Measurements from ENCODE around the gene RBM19.

RBM19 gene

DNA sequence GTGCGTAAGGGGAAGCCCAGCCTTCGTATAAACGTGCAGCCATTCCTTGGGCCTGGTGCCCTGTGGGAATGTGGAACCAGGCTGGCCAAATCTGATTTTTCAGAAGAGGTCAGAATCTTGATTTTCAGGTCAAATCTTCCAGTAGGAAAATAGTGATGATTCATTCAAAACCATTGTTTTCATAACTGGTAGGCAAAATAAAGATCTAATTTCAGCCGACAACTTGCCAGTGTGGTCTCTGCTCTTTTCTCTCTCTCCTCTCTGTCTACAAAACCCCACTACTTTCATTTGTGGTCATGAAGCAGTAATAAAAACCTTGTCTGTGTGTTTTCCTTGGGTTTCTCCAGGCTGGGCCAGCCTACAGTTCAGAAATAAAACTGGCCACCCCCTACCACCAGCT is 135.1 kb downstream of the RBM19 start:
- DNase-seq (ENCODE audit: low read depth in 1 of 2, low spot score in 1 of 2): no peak
- in situ Hi-C loops (cut with HindIII; ENCODE audit: low pct_unique_long_range_greater_than_20kb, low sequenced_read_pairs): no loop called here
- no peak for TF ChIP-seq JUND (IDR thresholded peaks at IDR 0.05; ENCODE audit: low read depth)

DNA sequence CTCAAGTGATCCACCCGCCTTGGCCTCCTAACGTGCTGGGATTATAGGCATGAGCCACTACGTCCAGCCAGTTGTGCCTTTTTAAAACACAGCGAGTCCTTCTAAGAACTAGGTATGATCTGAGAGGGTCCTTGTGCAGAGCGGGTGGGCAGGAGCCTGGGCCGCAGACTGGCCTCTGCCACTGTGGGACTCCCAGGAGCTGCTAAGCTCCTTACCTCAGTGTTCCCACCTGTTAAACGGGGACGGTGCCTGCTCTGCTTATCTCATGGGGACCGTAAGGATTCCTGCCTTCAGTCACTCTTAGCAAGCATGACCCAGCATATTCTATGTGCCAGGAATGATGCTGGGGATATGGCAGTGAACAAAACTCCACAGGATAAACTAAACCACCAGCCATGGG is 136.9 kb downstream of the RBM19 start:
- TF ChIP-seq JUND (IDR thresholded peaks at IDR 0.05; ENCODE audit: low read depth): no peak
- DNase-seq (ENCODE audit: low read depth in 1 of 2, low spot score in 1 of 2): no peak
- in situ Hi-C loops (cut with HindIII; ENCODE audit: low pct_unique_long_range_greater_than_20kb, low sequenced_read_pairs): no loop called here

DNA sequence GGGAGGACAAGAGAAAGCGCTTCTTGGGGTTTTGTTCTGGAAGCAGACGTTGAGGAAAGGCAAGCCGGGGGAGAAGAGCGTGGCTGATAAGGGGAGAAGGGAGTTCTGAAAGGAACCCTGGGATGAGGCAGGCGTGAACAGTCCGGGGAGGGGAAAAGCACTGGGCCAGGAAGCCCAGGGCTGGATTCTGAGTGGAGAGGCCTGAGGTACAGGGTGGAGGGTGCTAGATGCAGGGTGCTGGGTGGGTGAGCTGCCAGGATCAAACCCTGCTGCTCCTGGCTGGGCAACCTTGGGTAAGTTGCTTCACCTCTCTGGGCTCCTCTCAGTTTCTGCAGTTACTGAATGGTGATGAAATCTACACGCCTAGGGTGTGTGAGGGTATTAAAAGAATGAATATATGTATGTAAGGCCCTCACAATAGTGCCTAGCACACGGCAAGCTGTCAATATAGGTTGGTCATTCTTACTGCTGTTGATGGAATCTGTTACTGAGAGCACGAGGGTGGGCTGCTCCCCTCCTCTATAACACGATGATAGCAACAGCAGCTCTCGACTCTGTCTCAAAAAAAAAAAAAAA is 138.5 kb downstream of the RBM19 start:
- no peak for DNase-seq (ENCODE audit: low read depth in 1 of 2, low spot score in 1 of 2)
- no peak for TF ChIP-seq JUND (IDR thresholded peaks at IDR 0.05; ENCODE audit: low read depth)
- in situ Hi-C loops (cut with HindIII; ENCODE audit: low pct_unique_long_range_greater_than_20kb, low sequenced_read_pairs): no loop called here

DNA sequence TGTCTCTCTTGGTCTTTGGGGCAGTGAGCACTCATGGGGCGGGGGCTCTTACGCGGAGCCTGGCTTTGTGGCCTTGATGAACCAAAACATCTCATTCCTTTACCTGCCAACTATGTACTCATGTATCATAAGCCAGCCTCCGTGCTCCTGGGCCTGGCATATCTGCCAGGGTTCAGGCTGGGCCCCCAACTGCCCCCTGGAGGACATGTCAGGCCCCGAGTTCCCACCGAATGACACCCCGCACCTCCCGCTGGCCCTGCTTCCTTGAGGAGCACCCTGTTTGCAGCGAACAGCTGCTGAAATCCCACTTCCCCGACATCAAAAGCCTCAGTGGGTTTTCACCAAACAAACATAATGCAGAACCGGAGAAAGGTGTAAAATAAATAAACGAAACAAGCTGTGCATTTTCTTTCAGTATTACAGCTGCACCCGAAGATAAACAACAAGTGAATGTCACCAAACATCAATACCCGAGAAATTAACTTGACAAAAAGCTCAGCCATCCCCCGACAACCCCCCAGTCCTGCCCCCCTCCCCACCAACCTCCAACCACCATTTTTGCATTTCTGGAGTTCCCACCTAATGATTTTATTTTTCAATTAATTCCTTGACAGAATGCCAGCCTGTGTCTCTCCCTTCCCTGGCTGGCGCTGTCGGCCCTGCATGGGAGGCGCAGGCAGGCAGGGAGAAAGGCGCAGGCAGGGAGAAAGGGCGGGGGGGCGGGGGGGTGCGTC is 139.2 kb downstream of the RBM19 start:
- in situ Hi-C loops (cut with HindIII; ENCODE audit: low pct_unique_long_range_greater_than_20kb, low sequenced_read_pairs): no loop called here
- DNase-seq (ENCODE audit: low read depth in 1 of 2, low spot score in 1 of 2): no peak
- no peak for TF ChIP-seq JUND (IDR thresholded peaks at IDR 0.05; ENCODE audit: low read depth)

DNA sequence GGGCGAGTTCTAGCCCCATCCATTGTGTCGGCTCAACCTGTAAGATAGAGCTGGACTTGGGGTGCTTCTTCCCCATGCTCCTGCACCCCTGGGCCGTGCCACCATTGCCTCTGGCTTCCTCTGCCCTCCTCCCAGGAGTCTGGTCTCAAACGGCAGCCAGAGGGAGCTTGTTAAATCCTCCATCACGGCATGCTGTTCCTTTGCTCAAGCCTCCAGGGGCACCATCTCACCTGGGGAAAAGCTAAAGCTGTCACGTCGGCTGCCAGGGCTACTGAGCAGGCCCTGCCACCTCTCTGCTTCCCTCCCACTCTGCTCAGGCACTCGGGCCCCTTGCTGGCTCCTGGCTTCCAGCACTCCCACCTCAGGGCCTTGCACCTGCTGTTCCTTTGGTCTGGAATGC is 140.4 kb downstream of the RBM19 start:
- DNase-seq (ENCODE audit: low read depth in 1 of 2, low spot score in 1 of 2): peak; percentile 35 to 40
- no peak for TF ChIP-seq JUND (IDR thresholded peaks at IDR 0.05; ENCODE audit: low read depth)
- in situ Hi-C loops (cut with HindIII; ENCODE audit: low pct_unique_long_range_greater_than_20kb, low sequenced_read_pairs): no loop called here

DNA sequence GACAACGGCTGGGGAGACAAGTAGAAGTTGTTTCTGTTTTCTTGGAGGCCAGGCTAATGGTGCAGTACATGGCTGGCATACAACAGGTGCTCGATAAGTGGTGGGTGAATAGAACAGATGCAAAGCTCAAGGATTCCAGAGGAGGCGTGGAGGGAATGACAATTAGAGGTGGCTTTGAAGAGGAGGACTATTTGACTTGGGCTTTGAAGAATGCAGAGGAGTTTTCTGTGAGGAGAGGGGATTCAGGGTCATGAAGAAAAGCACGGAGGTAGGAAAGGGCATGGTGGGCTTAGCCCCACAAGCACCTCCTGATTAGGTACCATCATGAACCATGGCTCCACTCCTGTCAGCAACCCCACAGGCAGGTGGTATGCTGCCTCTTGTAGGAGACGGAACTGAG is 142.3 kb downstream of the RBM19 start:
- no peak for DNase-seq (ENCODE audit: low read depth in 1 of 2, low spot score in 1 of 2)
- in situ Hi-C loops (cut with HindIII; ENCODE audit: low pct_unique_long_range_greater_than_20kb, low sequenced_read_pairs): no loop called here
- no peak for TF ChIP-seq JUND (IDR thresholded peaks at IDR 0.05; ENCODE audit: low read depth)

DNA sequence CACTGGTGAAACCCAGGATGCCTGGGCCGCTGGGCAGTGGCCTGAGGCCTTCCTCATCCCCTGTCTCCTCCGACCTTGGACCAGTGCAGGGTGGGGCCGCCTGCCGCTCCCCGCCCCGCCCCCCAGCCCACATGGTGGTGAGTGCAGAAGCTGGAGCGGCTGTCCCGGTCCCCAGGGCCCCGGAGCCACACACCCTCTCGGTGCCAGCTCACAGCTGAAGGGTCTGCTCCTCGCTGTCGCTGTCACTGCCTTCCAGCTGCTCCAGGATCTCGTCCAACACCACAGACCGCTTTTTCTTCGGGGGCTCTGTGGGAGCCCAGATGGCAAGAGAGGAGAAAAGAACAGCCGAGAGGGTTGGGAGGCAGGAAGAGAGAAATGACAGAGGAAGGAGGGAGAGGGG is 143.1 kb downstream of the RBM19 start:
- in situ Hi-C loops (cut with HindIII; ENCODE audit: low pct_unique_long_range_greater_than_20kb, low sequenced_read_pairs): no loop called here
- no peak for TF ChIP-seq JUND (IDR thresholded peaks at IDR 0.05; ENCODE audit: low read depth)
- no peak for DNase-seq (ENCODE audit: low read depth in 1 of 2, low spot score in 1 of 2)

DNA sequence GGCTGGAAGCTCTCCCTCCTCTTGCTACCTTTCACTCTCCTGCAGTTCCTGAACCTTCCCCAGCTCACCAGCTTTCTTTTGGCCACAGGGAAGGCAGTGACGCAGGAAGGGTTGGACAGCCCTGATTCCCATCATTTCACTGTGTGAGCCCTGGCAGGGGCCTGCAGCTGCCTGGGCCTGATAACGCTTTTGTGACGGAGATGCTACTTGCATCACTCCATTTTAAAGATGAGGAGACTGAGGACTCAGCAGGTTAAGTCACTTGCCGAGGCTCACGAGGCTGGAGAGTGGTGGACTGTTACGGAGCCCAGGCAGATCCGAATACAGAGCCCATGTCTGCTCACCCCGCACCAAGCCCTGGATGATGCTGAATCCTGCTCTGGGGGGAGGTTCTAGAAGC is 145.3 kb downstream of the RBM19 start:
- DNase-seq (ENCODE audit: low read depth in 1 of 2, low spot score in 1 of 2): no peak
- no peak for TF ChIP-seq JUND (IDR thresholded peaks at IDR 0.05; ENCODE audit: low read depth)
- in situ Hi-C loops (cut with HindIII; ENCODE audit: low pct_unique_long_range_greater_than_20kb, low sequenced_read_pairs): no loop called here

DNA sequence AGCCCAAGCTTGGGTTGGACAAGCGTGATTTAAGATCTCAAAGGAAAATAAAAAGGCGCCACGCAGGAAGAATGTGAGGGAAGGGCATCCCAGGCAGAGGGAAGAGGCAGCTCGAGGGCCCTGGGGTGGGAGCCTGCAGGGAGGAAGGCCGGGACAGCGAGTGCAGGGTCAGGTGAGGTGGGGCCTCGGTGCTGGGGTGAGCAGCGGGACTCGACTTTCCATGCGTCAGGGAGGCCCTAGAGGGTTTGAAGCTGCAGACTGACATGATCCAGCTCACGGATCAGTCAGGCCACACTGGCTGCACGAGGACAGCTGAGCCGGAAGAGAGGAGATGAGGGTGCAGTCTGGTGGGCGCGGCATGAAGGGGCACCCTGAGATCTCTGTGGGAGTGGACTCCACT is 145.8 kb downstream of the RBM19 start:
- in situ Hi-C loops (cut with HindIII; ENCODE audit: low pct_unique_long_range_greater_than_20kb, low sequenced_read_pairs): no loop called here
- DNase-seq (ENCODE audit: low read depth in 1 of 2, low spot score in 1 of 2): no peak
- no peak for TF ChIP-seq JUND (IDR thresholded peaks at IDR 0.05; ENCODE audit: low read depth)

DNA sequence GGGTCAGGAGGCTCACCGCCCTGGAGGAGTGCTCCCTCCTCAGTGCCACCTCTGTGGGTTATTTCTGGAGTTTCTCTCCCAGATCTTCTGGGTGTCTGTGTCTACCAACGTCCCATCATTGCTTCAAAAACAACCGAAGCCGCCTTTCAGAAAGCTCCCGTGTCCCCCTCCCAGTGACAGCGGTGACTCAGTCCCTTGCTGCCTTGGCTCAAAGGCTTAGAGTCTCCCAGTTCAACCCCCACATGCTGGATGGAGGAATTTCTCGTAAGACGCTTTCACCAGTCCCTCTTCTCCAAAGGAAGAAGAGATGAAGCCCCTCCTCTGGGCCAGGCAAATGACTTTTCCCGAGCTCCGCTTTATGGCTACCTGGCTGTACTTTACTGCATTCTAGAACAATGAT is 146.6 kb downstream of the RBM19 start:
- TF ChIP-seq JUND (IDR thresholded peaks at IDR 0.05; ENCODE audit: low read depth): no peak
- no peak for DNase-seq (ENCODE audit: low read depth in 1 of 2, low spot score in 1 of 2)
- in situ Hi-C loops (cut with HindIII; ENCODE audit: low pct_unique_long_range_greater_than_20kb, low sequenced_read_pairs): no loop called here

DNA sequence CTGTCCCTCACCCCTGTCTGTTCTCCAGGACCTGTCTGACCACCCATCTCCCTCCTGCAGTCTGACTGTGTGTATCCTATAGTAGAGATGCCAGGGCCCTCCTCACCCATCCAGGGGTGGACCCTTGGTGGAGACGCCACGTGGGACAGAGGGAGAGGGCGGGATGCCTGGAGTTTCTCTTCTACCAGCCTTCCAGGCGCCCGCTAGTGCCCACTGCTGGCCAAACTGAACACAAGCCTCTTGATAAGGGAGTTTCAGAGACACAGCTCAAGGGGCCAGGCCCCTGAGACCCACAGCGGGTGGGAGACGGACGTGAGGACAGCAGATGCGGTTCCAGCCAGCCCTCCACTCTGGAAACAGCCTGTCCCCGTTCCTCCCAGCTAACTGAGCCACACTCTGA is 147.3 kb downstream of the RBM19 start:
- TF ChIP-seq JUND (IDR thresholded peaks at IDR 0.05; ENCODE audit: low read depth): no peak
- in situ Hi-C loops (cut with HindIII; ENCODE audit: low pct_unique_long_range_greater_than_20kb, low sequenced_read_pairs): no loop called here
- no peak for DNase-seq (ENCODE audit: low read depth in 1 of 2, low spot score in 1 of 2)

DNA sequence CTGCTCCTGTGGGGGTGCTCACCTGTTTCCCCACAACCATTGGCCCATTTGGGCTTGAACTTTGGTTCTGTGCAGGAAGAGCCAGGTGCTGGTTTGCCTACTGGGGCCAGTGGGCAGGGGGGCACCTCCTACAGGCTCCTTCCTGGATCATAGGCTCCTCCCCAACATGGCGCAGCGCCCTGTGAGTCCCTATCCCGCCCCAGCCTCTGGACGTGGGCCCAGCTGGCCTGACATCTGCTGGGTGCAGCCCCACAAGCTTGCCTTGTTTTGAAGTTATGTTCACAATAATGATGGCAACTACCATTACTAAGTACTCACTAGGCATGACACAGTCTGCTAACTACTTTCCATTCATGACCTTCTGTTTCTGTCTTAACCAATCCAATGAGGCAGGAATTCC is 147.8 kb downstream of the RBM19 start:
- DNase-seq (ENCODE audit: low read depth in 1 of 2, low spot score in 1 of 2): no peak
- in situ Hi-C loops (cut with HindIII; ENCODE audit: low pct_unique_long_range_greater_than_20kb, low sequenced_read_pairs): no loop called here
- no peak for TF ChIP-seq JUND (IDR thresholded peaks at IDR 0.05; ENCODE audit: low read depth)

DNA sequence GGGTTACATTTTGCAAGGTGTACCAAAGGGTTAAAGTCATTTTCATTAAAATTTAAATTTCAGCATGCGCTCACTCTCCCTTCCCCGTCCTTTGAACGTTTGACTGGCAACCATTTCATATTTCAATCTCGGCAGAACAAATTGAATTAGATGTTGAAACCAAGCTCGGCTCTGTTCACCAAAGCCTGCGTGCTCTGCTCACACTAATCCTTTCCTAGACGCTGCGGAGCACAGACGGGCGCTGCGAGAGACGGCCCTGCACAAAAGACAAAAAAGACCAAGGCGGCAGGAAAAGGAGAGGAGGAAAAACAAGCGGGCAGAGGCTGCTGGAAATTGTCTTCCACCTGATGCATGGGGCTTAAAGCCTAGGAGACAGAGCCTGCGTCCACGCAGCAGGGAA is 149.3 kb downstream of the RBM19 start:
- in situ Hi-C loops (cut with HindIII; ENCODE audit: low pct_unique_long_range_greater_than_20kb, low sequenced_read_pairs): no loop called here
- DNase-seq (ENCODE audit: low read depth in 1 of 2, low spot score in 1 of 2): no peak
- no peak for TF ChIP-seq JUND (IDR thresholded peaks at IDR 0.05; ENCODE audit: low read depth)

DNA sequence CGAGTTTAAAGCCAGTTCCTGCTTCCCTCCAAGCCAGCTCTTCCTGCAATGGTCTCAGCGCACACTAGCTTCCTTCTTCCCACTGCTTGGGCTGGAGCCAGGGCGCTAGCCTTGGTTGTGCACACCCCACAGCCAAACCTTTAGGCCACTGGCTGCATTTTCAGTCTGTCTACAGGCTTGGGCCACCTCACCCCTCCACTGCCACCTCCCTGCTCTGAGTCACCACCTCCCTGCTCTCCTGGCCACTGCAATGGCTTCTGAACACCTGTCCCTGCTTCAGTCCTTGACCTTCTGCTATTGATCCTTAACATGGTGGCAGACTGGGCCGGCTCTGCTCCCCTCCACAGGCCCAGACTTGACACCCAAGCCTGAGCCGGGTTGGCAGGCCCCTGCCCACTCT is 151.1 kb downstream of the RBM19 start:
- in situ Hi-C loops (cut with HindIII; ENCODE audit: low pct_unique_long_range_greater_than_20kb, low sequenced_read_pairs): no loop called here
- no peak for DNase-seq (ENCODE audit: low read depth in 1 of 2, low spot score in 1 of 2)
- no peak for TF ChIP-seq JUND (IDR thresholded peaks at IDR 0.05; ENCODE audit: low read depth)
